ENCODE measurements around the gene FOXE3.
A peak's percentile ranks its signal among the peaks of the same experiment; 100 is the strongest.

The FOXE3 gene

GRCh38 chr1:47415728-47416318 is at the start of gene FOXE3:
TSS of gene FOXE3 (plus strand) at chr1:47416285. CDS start at chr1:47416316, 31 bp downstream.
- no peak for FAIRE-seq

GRCh38 chr1:47367651-47368050 is 48.4 kb upstream of the FOXE3 start:
- FAIRE-seq (no peak), DNase-seq (ENCODE audit: extremely low spot score, insufficient read length, low read depth) (no peak)

More at GRCh38 chr1:47415728-47416318, at the start of gene FOXE3:
- DNase-seq (ENCODE audit: extremely low spot score, insufficient read length, low read depth): no peak

- FAIRE-seq: no peak
These were observed 45.0 kb upstream of the FOXE3 start for GRCh38 chr1:47371016-47371517.

GRCh38 chr1:47374501-47374900 is 41.6 kb upstream of the FOXE3 start:
- FAIRE-seq (no peak), DNase-seq (ENCODE audit: extremely low spot score, insufficient read length, low read depth) (no peak)

More at GRCh38 chr1:47371016-47371517, 45.0 kb upstream of the FOXE3 start:
- no peak for DNase-seq (ENCODE audit: extremely low spot score, insufficient read length, low read depth)

GRCh38 chr1:47378147-47378546 is 37.9 kb upstream of the FOXE3 start:
- DNase-seq (ENCODE audit: extremely low spot score, insufficient read length, low read depth) (no peak), FAIRE-seq (no peak)

GRCh38 chr1:47380699-47381098 is 35.4 kb upstream of the FOXE3 start:
- DNase-seq (ENCODE audit: extremely low spot score, insufficient read length, low read depth) (no peak), FAIRE-seq (no peak)

GRCh38 chr1:47382399-47382983 is 33.6 kb upstream of the FOXE3 start:
- DNase-seq (ENCODE audit: extremely low spot score, insufficient read length, low read depth) (no peak), FAIRE-seq (no peak)

GRCh38 chr1:47384083-47384482 is 32.0 kb upstream of the FOXE3 start:
- DNase-seq (ENCODE audit: extremely low spot score, insufficient read length, low read depth) (no peak), FAIRE-seq (no peak)

- DNase-seq (ENCODE audit: extremely low spot score, insufficient read length, low read depth) (no peak), FAIRE-seq (no peak)
These were observed 31.1 kb upstream of the FOXE3 start for GRCh38 chr1:47385020-47385419.

GRCh38 chr1:47386268-47386667 is 29.8 kb upstream of the FOXE3 start:
- DNase-seq (ENCODE audit: extremely low spot score, insufficient read length, low read depth) (no peak), FAIRE-seq (no peak)

- no peak for DNase-seq (ENCODE audit: extremely low spot score, insufficient read length, low read depth)
- no peak for FAIRE-seq
These were observed 27.8 kb upstream of the FOXE3 start for GRCh38 chr1:47388030-47388890.

GRCh38 chr1:47388891-47389238 is 27.2 kb upstream of the FOXE3 start:
- FAIRE-seq: peak; percentile 67
- peak; percentile 14 for DNase-seq (ENCODE audit: extremely low spot score, insufficient read length, low read depth)

- FAIRE-seq (no peak), DNase-seq (ENCODE audit: extremely low spot score, insufficient read length, low read depth) (no peak)
These were observed 26.4 kb upstream of the FOXE3 start for GRCh38 chr1:47389731-47390130.

- no peak for DNase-seq (ENCODE audit: extremely low spot score, insufficient read length, low read depth)
- FAIRE-seq: no peak
These were observed 25.2 kb upstream of the FOXE3 start for GRCh38 chr1:47390843-47391242.

GRCh38 chr1:47393141-47393540 is 22.9 kb upstream of the FOXE3 start:
- FAIRE-seq: no peak
- no peak for DNase-seq (ENCODE audit: extremely low spot score, insufficient read length, low read depth)

GRCh38 chr1:47395433-47395832 is 20.7 kb upstream of the FOXE3 start:
- no peak for DNase-seq (ENCODE audit: extremely low spot score, insufficient read length, low read depth)
- no peak for FAIRE-seq

- no peak for DNase-seq (ENCODE audit: extremely low spot score, insufficient read length, low read depth)
- FAIRE-seq: no peak
These were observed 19.4 kb upstream of the FOXE3 start for GRCh38 chr1:47396671-47397196.

GRCh38 chr1:47399138-47399845 is 16.8 kb upstream of the FOXE3 start:
- FAIRE-seq (no peak), DNase-seq (ENCODE audit: extremely low spot score, insufficient read length, low read depth) (no peak)

- FAIRE-seq: no peak
These were observed 16.3 kb upstream of the FOXE3 start for GRCh38 chr1:47399846-47400155.

GRCh38 chr1:47401761-47402160 is 14.3 kb upstream of the FOXE3 start:
- DNase-seq (ENCODE audit: extremely low spot score, insufficient read length, low read depth) (no peak), FAIRE-seq (no peak)

More at GRCh38 chr1:47399846-47400155, 16.3 kb upstream of the FOXE3 start:
- DNase-seq (ENCODE audit: extremely low spot score, insufficient read length, low read depth): no peak
